ENCODE data around the gene MEIS3.
A peak's percentile ranks its signal among the peaks of the same experiment; 100 is the strongest.

The MEIS3 gene

DNA sequence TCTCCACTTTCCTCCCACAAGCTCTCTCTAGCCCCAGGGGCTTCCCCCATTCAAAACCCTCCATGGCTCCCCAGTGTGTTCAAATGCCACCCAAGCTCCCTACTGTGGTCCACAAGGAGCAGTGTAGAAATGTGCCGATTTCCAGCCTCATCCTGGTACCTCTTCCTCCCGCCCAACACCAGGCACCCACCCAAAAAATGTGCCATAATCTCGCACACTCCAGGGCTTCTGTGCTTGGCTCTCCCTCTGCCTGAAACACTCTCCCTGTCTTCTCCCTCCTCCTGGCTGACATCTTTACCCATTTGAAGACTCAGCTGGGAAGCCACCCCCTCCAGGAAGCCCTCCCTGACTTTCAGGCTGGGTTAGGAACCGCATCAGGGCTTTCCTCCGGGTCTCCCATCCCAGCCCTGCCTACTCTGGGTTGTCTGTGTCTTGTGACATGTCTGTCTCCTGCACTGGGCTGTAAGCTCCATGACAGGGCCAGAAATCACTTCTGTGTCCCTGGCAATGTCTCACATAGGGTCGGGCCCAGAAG lies 16.6 kb upstream of the MEIS3 start:
- no peak for DNase-seq (ENCODE audit: low read depth in 2 of 2)

DNA sequence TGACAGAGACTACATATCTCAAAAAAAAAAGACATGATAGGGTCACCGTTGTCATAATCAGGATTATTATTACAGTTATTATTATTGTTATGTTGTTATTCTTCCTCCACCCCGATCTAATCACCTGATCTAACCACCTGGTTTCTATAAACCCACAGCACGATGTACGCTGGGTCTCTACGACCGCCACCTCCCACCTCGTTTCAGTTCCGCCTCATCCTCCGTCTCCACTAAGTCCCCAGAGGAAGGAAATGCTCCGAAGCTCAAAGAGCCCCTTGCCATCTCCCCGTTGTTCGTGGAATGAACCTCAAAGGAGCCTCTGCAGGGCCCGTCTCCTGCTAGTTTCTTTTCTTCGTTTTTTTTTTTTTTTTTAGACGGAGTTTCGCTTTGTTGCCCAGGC lies 15.9 kb upstream of the MEIS3 start:
- no peak for DNase-seq (ENCODE audit: low read depth in 2 of 2)

DNA sequence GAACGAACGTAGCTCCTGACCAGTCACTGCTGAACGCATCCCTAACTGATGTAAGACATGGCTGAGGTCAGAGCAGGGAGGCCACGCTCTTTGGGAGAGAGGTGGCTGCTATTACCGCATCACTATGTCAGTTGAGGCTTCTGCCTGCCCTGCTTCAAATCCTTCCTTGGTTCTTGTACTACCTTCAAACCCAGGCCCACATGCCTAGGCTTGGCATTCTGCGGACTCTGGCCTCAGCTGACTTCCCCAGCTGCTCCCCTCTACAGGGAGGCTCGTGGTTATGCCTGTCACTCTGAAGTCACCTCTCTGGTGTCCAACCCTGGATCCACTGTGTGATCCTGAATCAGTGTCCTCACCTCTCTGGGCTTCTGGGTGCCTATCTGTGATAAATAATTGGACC lies 14.8 kb upstream of the MEIS3 start:
- DNase-seq (ENCODE audit: low read depth in 2 of 2): no peak

DNA sequence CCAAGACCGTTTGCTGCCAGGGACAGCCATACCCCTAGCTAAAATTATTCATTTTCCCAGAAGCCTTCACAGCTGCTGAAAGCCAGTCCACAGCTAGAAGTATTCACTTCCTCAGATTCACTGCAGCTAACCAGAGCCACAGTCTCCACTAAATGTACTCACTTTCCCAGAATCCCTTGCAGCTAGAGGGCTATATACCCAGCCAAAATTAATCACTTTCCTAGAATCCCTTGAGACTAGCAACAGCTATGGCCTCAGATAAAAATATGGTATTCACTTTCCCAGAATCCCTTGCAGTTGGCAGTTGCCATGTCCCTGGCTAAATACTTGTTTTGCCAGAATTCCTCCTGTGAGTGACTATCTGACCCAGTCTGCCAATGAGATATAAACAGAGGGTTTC lies 13.8 kb upstream of the MEIS3 start:
- DNase-seq (ENCODE audit: low read depth in 2 of 2): no peak

DNA sequence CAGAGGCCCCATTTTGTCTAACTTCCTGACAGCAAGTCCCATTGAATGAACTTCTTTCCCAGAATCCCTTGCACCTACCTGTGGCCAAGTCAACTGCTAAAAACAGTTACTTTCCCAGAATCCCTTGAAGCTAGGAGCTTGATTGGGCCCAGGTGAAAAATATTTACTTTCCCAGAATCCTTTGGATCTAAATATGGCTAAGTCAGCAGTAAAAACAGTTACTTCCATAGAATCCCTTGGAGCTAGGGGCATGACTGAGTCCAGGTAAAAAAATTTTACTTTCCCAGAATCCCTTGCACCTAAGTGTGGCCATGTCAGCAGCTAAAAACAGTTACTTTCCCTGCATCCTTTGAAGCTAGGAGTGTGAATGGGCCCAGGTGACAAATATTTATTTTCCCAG lies 13.2 kb upstream of the MEIS3 start:
- no peak for DNase-seq (ENCODE audit: low read depth in 2 of 2)

DNA sequence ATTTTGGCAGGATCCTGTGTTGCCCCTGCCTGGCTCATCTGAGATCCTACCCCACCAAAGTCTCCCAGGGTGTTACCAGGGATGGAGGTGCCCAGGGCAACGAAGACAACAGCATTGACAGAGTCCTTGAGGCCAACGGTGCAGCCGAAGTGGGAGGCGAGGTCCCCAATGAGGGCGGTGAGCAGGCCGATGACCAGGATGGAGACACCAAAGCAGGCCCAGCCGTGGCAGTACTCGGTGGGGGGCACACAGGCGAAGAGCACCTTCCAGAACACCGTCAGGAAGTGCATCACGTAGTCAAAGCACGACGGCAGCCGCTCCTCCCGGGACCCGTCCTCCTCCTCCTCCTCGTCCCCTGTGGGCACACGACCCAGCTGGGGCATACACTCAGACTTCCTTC lies 12.8 kb upstream of the MEIS3 start:
- DNase-seq (ENCODE audit: low read depth in 2 of 2): no peak

DNA sequence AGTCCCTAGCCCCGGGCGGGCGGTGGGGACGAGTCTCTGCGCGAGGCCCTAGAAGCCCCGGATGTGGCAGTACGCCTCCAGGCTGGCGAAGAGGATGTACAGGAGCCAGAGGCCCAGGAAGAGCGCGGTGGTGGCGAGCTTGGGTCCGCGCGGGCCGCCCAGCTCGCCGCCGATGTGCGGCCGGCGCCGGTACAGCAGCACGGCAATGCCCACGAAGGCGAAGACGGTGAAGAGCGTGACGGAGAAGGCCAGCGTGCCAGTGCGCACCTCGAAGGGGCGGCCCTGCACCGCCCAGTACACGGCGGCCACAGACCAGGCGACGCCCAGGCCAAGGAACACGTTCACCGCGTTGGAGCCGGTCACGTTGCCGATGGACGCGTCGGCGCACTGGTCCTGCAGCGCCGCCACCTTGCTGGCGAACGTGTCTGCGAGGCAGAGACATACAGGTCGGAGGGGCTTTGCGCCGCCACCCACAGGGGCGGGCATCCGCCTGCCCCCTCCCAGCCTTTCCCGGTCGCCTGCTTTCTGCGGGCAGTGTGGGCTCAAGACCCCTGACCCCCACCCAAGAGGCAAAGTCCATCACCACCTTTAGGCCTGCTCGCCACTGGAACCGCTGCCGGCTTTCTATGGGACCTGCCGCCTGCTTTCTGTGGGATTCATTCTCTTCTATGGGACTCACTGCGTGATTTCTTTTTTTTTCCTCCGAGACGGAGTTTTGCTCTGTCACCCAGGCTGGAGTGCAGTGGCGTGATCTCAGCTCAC lies 10.9 kb upstream of the MEIS3 start:
- DNase-seq (ENCODE audit: low read depth in 2 of 2): no peak

DNA sequence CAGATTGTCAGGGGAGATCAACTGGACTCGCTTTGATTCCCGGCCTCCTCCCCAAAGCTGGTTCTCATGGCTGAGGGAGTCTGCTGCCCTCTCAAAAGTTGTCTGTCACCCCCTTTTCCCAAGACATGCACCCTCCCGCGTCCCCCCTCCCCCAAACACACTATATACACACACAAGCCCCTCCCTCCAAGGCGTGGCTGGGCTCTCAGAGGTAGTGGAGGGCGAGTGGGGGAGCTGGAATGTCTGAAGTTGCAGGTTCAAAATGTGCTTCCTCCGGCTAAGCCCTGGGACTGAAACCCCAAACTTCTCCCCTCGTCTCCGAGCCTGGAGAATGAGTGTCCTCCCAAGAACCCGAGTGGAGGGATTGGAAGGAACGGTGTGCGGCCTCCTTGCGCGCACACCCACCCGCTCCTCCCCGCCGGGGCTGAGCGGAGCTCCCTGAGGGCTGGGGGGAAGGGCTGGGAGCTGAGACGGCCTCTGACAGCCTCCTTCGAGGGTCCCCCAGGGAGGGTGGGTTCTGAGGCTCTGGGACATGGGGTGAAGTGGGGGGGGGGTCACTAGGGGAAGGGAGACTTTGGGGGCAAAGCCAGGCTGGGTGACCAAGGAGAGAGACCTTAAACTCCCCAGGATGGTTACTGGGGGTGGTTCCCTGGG lies 9.9 kb upstream of the MEIS3 start:
- DNase-seq (ENCODE audit: low read depth in 2 of 2): no peak

DNA sequence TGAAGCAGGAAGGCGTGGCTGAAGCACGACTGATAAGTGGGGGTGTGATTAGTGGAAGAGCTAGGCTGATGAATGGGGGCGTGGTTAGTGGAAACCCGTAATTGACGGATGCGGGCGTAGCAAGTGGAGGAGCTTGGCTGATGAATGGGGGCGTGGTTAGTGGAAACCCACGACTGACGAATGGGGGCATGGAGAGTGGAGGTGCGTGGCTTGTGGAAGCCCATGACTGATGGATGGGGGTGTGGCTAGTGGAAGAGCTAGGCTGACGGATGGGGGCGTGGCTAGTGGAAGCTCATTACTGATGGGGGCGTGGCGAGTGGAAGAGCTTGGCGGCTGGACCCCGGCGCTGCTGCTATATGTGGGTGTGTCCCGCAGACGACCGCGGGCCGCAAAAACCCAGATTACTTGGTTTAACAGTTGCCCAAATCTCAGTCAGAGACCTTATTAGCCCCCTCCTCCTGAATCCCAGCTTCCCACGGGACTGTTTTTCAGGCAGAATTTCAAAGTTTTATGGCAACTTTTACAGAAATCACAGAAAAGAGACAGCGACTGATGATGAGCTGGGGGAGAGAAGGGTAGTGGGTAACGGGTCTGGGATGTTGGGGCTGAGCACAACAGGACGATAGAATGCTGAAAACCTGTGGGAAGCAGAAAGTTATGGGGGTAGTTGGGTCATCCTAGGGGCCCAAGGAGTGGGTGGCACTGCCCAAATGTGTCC lies 9.0 kb upstream of the MEIS3 start:
- DNase-seq (ENCODE audit: low read depth in 2 of 2): peak; percentile 86 to 91

DNA sequence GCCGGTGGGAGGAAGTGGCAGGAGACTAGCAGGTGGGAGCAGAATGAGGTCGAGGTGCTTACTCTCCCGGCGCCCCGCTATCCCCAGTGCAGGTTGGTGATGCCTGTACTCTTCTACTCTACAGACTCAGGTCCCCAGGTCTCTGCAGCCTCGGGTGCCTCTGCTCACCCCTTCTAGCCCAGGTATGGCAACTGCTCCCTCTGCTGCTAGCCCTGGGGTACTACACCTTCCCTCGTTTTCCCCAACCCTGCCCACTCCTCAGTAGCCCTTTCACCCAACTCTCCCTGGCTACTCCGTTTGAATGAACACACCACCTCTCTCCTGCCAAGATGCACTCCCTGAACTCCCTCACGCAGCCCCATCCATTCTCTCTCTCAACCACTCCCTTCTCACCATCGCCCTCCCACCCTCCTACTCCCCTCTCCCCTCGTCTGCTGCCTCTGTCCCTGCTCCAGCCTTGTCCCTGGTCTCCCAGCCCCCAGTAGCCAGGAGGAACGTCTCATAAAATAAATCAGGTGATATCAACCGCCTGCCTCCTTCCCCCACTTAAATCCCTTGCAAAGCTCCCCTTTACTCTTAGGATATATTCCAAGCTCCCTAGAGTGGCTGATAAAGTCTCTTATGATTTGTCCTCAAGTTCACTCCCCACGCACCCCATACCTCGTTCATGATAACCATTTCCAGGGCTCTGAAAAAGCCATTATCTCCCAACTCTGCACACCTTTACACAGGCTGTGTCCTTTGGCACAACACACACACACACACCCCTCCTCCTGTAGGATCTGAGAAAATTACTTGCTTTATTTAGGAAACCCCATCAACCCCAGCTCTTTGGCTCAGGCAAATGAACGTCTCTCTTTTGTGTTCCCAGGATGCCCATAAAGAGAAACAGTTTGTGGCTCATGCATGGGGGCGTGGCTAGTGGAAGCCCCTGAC lies 8.2 kb upstream of the MEIS3 start:
- peak; percentile 45 to 67 for DNase-seq (ENCODE audit: low read depth in 2 of 2)

DNA sequence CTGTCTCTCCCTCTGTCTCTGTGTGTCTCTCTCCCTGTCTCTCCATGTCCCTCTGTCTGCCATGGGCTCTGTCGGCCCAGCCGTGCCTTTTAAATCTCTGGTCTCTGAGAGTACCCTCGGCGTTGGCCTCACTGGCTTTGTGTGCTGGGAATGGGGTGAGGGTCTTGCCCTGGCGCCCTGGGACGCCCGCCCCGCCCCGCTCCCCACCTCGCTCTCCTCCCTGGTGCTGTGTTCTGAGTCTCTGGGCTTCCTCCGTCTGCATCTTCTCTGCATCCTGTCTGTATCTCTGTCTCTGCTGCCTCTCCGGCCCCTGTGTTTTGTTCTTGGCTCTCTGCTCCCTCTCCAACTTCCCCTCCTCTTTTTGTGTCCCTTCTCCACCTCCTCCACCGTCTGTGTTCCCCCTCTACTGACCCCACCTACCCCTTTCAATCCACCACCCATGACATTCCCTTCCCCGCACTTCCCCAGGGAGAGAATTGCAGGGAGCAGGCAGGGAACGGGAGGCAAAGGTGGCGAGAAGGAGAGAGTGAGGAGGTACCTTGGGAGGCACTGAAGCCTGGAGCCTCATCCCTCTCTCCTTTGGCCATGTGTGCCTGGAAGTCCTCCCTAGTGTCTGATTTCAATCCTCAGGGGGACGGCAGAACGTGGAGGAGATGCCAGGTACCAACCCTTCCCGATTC lies 4.0 kb upstream of the MEIS3 start:
- DNase-seq (ENCODE audit: low read depth in 2 of 2): no peak

DNA sequence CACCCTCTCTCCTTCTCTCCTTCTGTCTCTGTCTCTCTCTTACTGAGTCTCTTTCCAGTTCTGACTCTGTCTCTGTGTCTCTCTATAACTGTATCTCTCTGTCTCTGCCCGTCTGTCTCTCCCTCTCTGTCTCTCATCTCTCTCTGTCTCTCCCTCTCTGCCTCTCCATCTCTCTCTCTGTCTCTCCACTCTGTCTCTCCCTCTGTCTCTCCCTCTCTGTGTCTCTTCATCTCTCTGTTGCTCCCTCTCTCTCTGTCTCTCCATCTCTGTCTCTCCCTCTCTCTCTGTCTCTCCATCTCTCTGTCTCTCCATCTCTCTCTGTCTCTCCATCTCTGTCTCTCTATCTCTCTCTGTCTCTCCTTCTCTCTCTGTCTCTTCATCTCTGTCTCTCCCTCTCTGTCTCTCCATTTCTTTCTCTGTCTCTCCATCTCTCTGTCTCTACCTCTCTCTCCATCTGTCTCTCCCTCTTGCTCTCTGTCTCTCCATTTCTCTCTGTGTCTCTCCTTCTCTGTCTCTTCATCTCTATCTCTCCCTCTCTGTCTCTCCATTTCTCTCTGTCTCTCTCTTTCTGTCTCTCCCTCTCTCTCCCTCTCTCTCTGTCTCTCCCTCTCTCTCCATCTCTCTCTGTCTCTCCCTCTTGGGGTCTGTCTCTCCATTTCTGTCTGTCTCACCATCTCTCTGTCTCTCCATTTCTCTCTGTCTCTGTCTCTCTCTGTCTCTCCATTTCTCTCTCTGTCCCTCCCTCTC lies 3.3 kb upstream of the MEIS3 start:
- no peak for DNase-seq (ENCODE audit: low read depth in 2 of 2)

DNA sequence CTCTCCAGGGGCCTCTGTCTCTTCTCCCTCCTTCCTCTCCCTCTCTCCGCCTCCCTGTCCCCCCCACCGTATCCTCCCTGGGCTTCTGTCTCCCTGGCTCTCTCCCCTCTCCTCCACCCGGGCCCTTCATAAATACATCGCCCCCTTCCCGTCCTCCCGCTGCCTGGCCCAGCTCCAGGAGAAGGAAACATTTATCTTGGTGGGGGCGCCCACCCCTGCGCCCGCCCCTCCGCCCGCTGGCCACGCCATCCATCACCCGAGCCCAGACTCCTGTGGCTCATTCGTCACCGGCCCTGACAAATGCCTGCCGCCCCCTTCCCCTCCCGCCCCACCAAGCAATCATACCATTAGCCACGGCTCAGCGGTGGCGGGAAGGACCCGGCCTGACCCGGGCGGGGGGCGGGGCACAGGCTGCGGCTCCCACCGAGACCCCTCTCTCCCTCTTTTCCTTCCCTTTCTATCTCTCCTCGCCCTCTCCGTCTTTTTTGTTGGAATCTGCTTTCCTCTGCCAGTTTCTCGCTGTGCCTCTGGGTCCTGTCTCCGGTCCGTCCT lies 2.6 kb upstream of the MEIS3 start:
- no peak for DNase-seq (ENCODE audit: low read depth in 2 of 2)

DNA sequence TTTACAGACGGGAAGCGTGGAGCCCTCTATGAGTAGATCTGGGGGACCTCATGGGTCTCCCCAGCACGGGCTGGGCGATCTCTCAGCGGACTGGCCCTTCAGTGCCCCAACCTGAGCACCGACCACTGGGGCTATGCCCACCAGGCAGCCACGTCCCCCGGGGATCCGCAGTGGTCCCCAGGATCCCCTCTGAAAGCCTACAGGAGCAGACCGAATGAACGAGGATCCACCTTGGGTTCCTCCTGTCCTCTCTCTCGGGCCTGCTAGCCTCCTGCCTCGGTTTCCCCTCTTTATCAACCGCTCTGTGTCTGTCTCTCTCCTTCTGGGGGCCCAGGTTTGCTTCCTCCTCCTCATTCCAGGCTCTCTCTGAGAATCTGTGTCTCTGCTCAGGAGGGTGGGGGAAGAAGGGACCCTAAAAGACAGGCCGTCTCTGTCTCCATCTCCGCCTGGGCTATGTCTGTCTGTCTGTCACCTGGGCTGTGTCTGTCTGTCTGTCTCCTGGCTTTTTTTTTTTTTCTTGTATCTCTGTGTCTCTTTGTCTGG lies 2.0 kb upstream of the MEIS3 start:
- no peak for DNase-seq (ENCODE audit: low read depth in 2 of 2)

DNA sequence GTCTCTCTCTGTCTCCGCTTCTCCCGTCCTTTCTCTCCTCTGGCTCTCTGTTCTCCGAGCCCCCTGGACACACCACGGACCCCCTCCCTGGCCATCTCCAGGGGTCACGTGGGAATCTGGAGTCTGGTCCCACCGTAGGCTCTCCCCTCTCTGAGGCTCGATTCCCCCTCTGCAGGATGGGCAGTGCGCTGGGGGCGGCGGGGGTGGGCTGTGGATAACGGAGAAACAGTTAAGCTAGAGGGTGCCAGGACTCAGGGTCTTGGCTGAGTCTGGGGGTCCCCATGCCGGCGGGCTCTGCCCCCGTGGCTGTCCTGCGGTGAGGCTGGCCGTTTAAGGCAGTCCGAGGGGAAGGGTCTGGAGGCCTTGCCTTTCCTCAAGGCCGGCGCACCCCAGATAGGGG lies 462 bp upstream of the MEIS3 start:
- no peak for DNase-seq (ENCODE audit: low read depth in 2 of 2)

DNA sequence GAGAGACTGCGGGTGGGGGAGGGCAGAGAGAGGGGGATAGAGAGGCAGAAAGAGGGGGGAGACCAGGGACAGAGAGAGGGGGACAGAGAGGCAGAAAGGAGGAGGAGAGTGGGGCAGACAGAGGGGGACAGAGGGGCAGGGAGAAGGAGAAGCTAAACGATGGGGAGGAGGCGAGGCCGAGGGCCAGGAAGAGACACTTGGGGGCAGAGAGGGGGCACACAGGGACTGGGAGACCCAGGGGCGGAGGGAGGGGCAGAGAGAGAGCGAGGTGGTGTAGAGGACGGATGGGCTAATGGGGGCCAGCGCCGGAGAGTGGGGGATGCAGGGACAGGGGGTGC lies 666 bp downstream of the MEIS3 start:
- DNase-seq (ENCODE audit: low read depth in 2 of 2): no peak

DNA sequence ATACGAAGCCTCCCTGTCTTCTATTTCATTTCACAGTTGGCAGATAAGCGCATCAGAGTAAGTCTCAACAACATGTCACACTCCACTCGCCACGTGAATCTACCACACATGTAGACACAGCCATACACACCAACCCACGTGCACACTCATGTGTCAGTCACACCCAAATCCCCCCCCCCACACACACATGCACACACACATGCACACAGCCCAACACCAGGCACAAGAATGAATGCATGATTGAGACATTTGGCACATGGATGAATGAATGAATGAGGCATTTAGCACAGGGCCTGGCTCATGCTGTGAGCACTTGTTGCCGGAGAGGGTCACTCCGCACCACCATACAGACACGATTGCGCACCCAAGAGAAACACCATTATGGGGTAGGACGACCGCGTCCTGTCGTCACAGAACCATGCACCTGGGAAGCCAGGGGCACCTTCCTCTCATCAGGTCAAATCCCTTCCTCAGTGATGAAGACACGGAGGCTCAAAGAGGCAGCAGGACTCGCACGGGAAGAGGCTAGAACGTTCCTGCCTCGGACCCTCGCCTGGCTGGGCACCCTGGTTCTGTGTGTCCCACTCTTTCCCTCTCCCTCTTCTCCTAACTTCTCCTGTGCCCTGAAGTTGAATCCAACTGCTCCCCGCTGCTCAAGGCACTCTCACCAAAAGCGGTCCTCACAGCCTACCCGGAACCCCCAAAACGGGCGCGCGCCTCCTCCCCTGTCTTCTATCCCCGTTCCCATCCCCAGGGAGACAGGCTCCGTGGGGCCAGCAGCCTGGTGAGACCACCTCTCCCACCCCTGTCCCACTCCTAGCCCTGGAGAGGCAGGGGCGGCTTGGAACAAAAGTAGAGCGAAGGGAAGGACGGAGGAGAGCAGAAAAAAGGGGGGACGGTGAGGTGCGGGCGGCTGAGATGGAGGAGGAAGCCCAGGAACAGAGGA lies 1.3 kb downstream of the MEIS3 start:
- no peak for DNase-seq (ENCODE audit: low read depth in 2 of 2)

DNA sequence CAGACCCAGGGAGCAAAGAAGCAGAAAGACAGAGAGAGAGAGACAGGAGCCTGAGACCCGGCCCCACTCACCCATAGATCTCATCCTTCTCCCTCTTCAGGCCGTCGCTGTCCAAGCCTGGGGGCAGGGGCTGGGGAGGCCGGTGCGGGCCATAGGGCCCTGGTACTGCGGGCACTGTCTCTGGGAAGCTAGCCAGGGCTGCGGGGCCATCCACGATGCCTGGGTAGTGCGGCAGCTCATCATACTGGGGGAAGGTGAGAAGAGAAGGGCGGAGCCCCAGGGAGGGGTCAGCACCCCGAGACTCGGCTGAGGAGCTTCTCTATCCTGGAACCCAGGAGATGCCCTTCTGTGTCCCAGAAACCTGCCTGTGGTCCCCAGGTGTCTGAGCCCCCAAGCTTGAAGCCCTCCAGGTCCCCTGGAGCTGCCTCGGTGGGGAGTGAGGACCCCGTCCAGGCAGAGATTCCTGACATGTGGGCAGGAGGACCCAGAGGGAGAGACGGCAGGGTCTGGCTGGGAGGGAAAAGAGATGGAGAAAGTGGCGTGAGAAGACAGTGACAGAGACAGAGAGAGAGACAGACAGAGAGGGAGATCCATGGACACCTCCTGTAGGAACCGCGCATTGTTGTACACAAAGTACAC lies 2.1 kb downstream of the MEIS3 start:
- DNase-seq (ENCODE audit: low read depth in 2 of 2): no peak

All from stimulated activated CD4-positive, alpha-beta T cell treated with anti-CD3 and anti-CD28 coated beads, Interleukin-15, amount 100 ng/mL, for 48 hours (primary cell).